Amniotic stem cell (primary cell): ENCODE data around the gene NR1H3.

Experiments used
- DNase-seq: peaks from one replicate; lab custom pipeline; 2025; lab: John Stamatoyannopoulos, UW

NR1H3 gene

DNA sequence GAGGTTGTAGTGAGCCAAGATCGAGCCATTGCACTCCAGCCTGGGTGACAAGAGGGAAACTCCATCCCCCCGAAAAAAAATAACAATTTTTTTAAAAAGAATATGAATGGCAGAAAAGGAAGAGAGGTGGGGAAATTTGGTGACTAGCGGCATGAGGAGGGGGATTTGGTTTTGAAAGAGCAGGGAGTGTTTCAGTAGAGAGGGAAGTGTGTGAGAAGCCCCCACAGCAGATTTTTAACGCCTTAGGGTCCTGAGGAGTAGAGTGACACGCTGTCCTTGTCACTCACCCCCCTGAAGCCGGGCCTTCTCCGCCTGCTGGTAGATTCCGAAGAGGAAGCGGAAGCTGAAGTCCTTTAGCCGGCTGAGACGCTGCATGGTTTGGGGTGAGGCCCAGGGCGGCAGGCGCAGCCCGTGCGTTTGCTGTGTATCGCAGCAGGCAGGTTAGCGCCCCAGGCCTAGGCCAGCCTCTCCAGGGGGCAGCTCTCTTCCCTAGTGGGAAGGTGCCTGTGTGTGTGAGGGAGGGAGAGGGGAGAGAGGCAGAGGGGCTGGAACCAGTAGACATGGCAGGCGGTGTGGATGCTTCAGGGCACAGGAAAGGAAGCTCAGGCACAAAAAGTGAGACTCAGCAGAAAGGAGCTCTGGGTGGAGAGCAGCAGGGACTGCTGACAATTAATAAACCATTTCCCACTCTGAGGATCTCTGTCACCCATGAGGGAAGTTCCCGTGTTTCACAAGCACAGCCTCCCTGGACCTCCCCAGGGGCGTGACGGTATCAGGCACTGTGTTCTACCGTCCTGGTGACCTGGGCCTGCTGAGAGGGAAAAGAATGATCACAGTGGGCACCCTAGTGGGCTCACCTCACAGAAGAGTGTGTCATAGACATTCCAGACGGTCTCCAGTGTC, 13.1 kb upstream of the NR1H3 start:
- DNase-seq: no peak

GRCh38 chr11:47245611-47246357, 12.0 kb upstream of the NR1H3 start:
- no peak for DNase-seq

- no peak for DNase-seq
Measured at GRCh38 chr11:47247502-47247901, 10.3 kb upstream of the NR1H3 start.

- DNase-seq: no peak
Measured at GRCh38 chr11:47248304-47248663, 9.5 kb upstream of the NR1H3 start.

- peak; percentile 79 for DNase-seq
Measured at GRCh38 chr11:47248664-47249377, 9.0 kb upstream of the NR1H3 start, which contains the start of gene ACP2. ACP2 (minus strand) TSS chr11:47248814; CDS start chr11:47248789, 25 bp downstream.

- no peak for DNase-seq
Measured at GRCh38 chr11:47249378-47249715, 8.4 kb upstream of the NR1H3 start.

DNA sequence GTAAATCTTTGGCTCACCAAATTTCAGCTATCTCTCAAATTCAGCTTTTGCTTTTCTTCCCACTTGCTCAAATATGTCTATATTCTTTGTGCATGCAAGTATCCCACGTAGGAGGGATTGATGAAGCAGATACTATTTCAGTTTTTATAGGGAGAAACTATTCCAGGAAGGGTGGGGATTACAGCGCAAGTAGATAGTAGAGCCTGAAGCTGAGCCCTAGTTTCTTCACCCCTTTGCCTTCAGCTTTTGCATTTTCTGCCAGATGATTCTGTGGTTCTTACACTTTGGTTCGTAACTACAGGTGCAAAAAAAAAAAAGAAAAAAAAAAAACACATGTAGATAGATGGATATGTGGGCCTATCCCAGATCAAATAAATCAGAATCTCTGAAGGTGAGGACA, 6.0 kb upstream of the NR1H3 start:
- no peak for DNase-seq

DNA sequence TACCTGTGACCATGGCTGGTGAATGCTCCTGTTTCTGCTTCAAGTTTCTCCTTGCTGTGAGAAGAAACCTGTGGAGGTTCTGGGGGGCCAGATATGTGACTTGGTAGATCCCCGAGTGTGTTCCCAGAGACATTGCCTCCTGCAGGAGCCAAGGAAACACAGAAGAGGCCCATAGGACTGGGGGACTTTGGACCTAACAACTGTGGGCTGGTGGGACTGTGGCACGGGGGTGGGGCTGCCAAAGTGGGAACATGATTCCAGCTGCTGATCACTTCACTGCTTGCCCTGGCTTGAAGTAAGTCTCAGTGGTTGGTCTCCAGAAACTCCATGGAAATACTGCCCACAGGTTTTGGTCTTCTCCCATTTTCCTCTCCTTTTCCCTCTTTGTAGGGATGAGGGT, 4.1 kb upstream of the NR1H3 start:
- DNase-seq: no peak

DNA sequence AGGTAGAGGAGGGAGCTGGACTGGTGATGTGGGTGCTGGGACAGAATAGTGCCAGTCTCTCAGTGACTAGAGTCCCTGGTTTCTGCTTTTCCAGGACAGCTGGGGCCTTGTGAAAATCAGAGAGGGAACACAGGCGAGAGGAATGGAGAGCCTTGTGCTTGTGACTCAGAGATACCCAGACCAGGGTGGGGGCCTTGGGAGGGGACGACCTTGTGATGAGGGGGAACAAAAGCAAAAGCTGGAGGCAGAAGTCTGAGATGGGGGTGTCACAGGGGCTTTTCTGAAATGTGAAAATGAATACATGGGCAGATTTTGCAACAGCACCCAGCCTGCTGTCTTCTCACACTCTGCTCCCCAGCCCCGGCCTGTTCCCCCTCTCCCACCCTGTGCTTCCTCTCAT, 3.4 kb upstream of the NR1H3 start:
- no peak for DNase-seq

GRCh38 chr11:47256374-47256773, 1.4 kb upstream of the NR1H3 start:
- DNase-seq: no peak

DNA sequence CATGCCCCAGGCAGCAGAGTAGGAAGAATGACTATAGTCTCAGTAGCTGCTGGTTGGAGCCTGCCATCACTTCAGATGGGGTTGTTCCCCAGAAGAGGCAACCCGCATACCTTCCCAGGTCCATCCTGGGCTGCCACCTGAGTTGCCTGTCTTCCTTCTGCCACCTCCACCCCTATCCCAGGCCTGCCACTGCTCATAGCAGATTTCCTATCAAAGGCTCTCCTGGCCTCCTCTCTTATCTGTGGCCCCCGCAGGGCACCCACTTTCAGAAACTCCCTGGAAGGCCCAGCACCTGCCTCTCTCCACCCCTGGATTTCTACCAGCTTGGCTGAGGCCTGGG, 649 bp upstream of the NR1H3 start:
- no peak for DNase-seq

DNA sequence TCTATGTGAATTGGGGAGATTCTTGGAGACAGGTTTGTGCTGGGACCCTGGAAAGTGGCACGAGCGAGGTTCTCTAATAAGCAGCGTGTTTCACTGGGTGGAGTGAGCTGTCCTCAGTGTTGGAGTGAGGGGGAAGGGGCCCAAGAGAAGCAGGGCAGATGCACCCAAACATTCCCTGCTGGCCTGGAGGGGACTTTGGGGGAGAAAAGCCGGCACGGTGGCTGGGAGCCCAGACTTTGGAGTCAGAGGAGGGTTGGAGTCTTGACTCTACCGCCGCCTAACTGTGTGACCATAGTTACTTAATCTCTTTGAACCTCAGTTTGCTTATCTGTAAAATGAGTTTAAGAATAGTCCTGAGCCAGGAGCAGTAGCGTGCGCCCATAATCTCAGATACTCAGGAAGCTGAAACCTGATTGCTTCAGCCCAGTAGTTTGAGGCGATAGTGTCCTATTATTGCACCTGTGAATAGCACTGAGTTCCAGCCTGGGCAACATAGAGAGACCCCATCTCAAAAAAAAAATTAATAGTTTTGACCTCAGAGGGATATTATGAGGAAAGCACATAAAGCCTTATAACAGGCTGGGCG, 614 bp downstream of the NR1H3 start:
- DNase-seq: no peak

DNA sequence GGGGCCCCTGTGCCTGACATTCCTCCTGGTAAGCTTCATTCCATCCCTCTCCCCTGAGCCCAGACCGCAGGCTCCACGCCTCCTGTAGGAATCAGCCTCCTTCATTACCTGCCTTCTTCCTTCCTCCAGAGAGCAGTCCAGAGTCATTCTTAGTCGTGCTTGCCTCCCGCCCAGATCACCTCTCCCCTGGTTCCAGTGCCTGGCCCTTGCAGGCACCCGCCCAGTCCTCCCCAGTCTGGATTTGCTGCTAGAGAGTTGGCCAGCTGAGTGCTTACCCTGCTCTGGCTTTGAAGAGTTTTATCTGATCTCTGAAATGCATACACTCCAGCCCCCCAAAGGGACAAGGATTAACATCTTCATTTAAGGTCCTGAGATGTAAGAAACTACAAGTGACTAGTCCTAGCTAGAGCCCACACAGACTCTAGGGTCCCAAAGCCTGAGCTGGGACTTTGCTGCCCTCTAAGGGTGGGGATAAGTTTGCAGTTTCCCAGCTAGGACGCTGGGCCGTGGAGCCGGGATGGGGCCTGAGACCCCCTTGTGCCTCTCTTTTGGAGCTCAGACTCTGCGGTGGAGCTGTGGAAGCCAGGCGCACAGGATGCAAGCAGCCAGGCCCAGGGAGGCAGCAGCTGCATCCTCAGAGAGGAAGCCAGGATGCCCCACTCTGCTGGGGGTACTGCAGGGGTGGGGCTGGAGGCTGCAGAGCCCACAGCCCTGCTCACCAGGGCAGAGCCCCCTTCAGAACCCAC, 1.6 kb downstream of the NR1H3 start:
- no peak for DNase-seq

- no peak for DNase-seq
Measured at GRCh38 chr11:47260366-47260765, 2.6 kb downstream of the NR1H3 start.

GRCh38 chr11:47261291-47261800, 3.5 kb downstream of the NR1H3 start:
- DNase-seq: no peak

- DNase-seq: no peak
Measured at GRCh38 chr11:47264119-47264518, 6.3 kb downstream of the NR1H3 start.

DNA sequence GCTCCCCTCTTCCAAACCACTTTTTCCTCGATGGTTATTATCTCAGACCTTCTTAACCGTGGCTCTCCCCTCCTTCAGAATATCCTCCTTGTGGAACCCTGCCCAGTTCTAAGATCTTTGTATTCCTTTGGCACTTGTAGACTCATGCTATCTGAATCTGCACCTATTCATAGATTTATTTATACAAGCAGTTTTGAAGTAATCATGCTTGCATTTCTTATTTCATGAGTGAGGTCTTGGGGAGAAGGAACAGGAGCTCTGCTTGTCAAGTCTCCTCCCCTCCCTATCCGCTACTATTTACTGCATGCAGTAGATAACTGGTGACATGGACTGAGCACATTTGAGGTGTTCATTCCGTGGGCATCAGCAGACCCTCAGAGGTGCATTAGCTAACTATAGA, 6.7 kb downstream of the NR1H3 start:
- DNase-seq: no peak

DNA sequence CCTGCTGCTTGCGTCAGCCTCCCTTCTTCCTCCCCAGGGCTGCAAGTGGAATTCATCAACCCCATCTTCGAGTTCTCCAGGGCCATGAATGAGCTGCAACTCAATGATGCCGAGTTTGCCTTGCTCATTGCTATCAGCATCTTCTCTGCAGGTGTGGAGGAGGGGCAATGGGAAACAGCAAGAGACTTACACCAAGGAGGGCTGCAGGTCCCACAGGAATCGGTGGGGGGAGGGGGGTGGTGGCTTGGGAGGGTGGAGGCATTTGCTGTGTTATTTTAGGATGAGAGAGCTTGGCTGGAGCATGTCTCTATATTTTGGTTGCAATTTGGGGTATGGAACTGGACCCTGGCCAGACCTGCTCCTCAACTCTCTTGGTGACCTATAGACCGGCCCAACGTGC, 10.1 kb downstream of the NR1H3 start:
- DNase-seq: no peak

DNA sequence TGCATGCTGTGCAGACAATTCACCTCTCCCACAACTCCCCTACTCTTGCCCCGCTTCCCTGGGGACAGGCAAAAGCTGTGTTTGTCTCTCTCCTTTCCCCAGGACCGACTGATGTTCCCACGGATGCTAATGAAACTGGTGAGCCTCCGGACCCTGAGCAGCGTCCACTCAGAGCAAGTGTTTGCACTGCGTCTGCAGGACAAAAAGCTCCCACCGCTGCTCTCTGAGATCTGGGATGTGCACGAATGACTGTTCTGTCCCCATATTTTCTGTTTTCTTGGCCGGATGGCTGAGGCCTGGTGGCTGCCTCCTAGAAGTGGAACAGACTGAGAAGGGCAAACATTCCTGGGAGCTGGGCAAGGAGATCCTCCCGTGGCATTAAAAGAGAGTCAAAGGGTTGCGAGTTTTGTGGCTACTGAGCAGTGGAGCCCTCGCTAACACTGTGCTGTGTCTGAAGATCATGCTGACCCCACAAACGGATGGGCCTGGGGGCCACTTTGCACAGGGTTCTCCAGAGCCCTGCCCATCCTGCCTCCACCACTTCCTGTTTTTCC, 10.7 kb downstream of the NR1H3 start:
- no peak for DNase-seq

DNA sequence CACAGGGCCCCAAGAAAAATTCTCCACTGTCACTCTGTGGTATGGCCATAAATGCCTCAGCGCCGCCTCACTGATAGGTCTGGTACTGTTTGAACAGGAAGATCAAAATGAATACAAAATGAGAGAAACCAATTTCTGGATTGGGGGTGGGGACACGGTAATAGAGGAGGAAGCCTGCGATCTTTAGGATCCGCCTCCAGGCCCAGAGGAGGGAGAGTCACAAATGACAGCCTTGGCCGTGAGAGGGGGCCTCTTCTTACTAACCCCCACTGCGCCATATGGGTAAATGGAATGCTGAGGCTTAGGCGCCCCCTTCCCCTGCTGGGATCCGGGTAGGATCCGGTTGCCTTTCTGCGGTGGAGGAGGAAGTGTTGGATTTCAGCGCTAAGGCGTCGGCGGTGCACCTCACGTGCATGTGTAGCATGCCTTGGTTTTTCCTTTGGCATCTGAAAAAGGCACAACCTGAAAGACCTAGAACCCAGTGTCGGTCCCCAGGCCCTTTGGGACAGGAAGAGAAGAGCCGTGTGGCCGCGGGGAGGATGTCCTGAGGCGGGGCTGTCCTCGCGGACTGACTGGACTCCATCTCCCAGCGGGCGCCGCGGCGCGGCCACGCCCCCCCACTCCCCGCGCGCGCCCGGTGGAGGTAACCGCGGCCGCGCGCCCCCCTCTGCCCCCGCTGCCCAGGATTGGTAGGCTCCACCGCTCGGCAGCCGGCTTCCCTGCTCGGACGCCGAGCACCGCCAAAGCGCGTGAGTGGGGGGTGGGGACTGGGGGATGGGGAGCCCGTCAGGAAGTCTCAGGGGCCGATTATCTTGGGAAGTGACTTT, 11.4 kb downstream of the NR1H3 start:
- DNase-seq: peak; percentile 83
